HG02588 (cell line): ENCODE data around the gene ZFYVE27.

ENCODE experiments used
- ATAC-seq: cut with Tn5 transposase; IDR thresholded peaks from one replicate; pipeline ENCODE4 v1.9.1; 2021; ENCODE audit warnings: mild to moderate bottlenecking, moderate library complexity; ENCODE audit not compliant: unreplicated experiment

The ZFYVE27 gene

DNA sequence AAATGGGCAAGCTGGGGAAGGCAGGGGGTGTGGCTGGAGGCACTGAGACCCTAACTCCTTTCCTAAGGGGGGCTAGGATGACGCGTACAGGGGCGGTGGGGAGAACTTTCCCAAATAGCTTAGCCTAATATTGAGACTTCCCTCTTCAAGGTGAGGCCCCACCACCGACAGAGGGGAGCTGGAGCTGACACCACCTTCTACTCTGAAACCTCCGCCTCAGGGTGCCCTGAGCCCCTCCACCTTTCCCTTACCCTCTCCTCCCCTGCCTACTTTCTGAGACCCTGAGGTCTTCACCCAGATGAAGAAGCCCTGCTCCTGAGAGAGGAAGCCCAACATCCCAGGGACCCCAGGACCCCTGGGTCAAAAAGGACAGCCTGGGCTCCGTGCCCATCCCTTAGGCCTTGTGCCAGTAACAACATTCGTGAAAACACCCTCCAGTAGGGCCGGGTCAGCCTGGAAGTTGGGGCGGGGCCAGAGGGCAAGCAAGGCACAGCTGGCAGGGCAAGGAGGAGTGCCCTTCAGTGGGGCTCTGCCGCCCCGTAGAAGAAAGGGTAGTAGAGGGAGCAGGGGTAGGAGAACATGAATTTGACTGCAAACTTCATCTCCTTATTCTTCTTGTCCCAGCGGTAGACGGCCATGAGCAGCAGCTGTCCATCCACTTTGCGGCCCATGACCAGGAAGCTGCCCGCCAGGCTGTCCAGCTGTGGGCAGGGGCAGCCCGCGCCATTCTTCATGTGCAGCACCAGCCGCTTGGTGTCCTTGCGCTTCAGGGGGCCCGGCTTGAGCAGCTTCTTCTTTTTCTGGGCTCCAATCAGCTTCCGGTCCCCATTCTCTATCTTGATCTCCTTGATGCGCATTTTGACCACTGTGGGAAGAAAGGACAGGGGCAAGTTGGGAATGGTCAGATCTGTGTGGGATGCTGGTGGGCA is 30.3 kb downstream of the ZFYVE27 start:
- ATAC-seq, result no peak

DNA sequence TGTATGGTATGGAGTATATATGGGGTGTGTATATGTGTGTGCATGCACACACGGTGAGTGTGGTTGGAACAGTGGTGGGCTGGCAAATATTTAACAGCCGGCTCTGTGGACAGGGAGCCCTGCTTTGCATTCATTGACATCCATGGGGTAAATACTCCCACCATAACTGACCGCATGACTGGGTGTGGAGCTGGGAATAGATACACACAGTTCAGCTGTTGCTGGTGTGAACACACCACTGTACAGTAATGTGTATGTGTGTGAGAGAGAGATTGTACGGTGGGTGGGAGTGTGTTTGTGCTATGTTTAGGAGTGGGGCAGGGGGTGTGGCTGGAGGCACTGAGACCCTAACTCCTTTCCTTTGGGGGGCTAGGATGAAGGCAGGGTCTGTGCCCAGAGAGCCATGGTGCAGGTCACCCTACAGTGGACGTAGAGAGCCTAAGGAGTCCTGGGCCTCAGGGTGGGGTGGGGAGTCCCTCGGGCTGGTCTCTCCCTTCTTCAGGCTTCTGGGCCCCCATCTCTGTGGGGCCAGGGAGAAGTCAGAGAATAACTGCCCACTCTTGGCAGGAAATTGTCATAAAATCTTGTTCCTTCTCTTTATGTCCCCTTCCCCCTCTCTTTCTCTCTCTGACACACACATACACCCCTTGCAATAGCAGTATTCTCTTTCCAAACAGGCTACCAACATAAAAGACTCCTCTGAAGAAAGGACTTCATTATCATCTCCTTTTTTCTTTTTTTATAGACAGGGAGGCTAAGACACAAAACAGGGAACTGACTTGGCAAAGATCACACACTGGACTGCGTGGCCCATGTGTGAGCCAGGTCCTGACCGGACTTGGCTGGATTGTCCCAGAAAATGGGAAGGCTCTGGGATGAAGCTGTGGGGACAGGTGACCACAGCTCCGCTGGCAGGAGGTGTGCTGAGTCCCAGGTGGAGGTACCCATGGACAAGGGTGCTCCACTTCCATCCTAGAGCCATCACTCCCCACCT is 31.7 kb downstream of the ZFYVE27 start:
- ATAC-seq, result no peak

DNA sequence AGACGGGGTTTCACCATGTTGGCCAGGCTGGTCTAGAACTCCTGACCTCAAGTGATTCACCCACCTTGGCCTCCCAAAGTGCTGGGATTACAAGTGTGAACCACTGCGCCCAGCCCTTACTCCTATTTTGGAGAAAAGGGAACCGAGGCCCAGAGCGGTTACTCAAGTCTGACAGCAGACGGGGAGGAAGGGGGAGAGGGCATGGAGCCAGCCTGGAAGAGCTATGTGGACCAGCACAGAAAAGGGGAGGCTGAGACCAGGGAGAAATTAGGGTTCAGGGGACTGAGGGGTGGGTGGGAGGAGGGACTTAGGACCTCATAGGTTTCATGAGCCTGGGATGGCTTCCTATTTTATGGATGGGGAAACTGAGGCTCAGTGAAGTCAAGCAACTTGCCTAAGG is 33.3 kb downstream of the ZFYVE27 start:
- ATAC-seq, result no peak

DNA sequence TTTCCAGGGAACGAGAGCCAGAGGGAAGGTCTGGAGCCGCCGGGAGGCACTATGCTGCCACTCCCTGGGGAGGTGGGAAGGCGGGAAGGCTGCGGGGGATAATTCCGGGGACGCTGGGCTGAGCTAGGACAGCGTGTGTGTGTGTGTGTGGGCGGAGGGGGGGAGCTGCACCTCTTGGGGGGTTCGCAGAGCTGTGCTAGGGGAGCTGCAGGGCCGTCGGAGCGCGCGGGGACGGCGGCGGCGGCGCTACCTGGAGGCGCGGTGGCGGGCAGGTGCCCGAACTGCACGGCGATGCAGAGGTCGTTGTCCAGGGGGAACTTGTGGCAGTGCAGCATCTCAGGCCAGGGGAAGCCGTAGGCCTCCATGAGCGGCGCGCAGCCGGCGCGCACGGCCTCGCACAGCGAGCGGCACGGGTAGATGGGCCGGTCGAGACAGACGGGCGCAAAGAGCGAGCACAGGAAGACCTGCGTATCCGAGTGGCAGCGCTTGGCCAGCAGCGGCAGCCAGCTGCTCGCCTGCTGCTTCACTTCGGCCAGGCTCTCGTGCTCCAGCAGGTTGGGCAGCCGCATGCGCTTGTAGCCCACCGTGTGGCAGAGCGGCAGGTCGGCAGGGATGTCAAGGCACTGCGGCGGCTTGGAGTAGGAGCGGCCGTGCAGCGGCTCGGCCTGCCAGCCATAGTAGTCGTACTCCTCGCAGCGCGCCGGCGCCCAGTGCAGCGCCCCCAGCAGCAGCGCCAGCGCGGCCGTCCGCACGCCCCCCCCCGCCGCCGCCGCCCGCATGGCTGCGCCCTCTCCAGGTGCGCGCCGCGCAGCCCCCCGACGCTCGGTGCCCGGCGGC is 34.3 kb downstream of the ZFYVE27 start:
- no peak for ATAC-seq

DNA sequence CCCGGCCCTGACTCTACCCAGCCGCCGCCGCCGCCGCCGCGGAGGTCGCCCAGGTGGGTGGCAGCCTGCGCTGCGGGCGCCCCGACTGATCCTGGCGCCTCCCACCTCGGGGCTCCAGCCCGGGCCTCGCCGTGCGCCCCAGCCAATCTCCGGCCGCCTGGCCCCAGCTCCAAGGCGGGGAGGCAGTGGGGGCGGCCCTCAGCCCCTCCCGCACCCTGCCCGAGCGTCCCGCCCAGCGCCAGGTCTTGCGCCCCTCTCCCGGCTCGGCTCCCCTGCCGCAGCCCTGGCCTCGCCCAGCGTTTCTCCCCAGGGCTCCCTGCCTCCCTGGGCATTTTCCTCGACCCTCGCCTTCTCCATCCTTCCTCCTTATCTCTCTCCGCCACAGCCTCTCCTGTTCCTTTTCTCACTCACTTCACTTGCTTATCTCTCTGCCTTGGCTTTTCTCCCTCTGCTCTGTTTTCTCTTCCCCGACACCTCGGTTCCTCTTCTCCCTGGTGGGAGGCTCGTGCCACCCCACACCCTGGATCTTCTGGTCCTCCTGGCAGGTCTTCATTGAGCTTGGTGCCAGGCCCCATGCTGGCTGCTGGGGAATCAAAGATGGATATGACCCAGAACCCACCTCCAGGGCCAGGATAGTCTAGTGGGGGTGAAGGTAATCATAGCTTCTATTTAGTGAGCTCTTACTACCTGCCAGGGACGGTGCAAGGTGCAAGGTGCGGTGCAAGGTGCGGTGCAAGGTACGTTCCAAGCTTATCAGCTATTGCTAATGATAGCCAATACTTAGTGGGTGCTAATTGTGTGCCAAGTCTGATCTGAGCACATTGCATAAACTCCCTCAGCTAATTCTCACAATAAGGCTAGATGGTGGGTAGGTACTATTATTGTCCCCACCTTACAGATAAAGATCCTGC is 35.2 kb downstream of the ZFYVE27 start, which contains the start of gene SFRP5:
Gene SFRP5, minus strand, starts transcription at position 87 of the 911 bp plus-strand sequence. CDS start 166 bp downstream, outside the sequence.
- no peak for ATAC-seq

DNA sequence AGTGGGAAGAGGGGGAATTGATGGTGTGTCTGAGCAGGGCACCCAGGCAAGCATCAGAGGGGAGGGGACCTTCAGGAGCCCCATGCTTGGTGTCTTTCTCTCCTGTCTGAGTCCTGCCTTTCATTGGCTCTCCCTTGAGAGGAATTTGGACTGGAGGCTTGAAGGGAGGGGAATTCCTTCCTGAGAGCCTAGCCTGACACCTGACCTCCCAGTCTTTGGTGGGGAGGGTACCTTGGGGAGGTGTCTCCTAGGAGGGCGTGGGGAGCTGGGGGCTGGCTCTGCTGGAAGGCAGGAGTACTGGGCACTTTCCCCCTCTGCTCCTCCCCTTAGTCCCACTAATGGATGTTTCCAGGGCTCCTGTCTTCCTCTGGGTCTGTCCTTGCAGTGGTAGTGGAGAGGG is 36.2 kb downstream of the ZFYVE27 start:
- no peak for ATAC-seq

DNA sequence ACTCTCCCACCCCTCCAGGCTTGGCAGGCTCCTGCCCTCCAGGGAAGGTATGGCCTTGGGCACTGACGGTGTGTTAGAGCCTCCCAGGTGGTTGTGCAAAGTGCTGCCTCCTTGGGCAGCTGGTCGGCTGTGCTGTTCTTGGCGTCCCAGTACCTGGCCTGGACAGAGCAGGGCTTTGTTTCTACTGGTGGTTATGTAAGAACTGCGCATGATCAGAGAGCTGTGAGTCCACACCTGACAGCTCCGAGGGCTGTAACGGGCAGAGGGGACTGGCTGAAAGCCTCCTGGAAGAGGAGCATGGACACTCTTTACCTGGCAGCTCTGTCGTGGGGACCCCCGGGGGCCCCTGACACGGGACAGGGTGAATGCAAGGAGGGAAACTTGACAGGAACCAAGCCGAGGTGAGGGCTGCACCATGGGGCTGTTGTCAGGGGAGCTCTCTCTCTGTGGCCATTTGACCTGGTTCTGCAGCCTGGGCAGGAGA is 37.9 kb downstream of the ZFYVE27 start:
- ATAC-seq, result no peak

DNA sequence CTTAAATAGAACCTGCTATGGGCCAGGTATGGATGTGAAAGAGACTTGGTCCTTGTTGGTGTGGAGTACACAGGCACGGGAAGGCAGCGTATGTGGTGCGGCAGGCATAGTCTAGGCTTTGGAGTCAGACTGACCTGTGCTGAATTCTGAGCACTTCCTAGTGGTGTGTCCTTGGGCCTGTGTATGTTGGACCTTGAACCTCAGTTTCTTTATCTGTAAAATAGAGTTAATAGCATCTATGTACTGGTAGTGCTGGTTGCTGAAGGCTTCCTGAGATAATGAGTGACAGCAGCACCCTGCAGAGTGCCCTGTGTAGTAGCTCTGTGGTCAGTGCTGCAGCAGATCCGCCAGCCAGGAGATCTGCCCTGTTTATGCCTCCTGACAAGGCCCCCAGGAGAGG is 40.2 kb downstream of the ZFYVE27 start:
- no peak for ATAC-seq

DNA sequence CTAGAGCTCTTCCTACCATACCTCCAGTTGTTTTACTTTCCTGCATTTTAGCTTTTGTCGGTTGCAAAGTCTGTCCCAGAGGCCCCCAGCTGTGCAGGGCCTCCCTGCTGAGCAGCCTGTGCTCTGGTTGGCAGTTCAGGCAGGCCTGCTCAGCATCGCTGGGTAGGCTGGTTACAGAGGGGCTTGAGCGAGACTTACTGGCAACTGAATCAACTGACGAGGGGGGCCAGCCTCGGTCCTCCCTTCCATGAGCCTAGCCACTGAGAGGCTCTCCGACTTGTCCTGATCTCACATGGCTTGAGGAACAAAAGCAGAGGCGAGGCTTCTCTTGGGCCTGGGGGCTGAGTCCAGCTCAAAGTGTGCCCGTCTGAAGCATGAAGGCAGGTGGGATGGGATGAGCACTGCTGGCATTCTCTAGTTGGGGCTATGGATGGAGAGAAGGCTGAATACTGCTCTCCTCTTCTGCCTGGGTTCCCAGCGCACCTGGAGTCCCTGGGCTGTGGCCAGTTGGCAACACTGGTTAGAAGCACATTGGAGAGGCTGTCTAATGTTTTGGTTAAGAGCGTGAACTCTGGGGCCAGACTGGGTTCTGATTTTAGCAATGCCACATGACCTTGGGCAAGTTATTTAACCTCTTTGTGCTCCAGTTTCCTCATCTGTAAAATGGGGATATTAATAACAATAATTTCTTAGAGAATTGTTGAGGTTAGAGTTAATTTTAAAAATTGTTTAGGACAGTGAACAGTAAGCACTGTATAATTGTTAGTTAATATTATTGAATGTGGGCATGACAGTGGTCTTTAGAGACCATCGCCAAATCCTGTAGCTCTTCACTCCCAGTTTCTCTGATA is 41.7 kb downstream of the ZFYVE27 start:
- no peak for ATAC-seq

DNA sequence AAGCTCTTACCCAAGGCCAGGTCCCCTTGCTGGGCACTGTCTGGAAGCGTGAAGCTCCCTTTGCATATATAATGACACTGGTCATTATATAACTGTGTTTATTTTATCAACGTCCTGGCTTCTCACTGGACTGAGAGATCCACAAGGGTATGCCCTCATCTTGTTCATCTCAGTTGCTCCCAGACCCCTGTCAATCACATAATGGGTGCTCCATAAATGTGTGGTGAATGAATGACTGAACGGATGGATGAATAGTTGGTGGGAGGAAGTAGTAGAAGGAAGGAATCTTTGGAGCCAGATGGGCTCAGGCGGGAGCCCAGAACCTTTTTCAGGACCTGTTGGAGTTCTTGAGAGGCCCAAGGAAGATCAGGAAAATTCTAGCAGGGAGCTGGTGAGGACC is 42.6 kb downstream of the ZFYVE27 start:
- ATAC-seq, result no peak

DNA sequence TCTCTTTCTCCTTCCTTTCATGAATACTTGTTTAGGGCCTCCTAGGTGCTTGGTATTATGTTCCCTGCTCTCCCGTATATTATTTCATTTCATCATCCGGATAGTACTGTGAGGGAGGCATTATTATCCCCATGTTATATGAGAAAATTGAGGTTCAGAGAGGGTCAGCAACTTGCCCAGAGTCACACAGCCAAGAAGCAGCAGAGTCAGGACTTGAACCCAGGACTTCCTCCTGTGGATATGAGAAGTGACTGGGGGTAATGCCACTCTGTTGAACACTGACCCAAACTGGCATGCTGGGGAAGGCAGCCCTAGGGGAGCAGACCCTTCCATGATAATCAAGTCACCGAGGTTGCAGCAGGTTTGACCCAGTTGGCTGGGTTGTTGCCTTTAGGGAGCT is 43.0 kb downstream of the ZFYVE27 start:
- no peak for ATAC-seq

DNA sequence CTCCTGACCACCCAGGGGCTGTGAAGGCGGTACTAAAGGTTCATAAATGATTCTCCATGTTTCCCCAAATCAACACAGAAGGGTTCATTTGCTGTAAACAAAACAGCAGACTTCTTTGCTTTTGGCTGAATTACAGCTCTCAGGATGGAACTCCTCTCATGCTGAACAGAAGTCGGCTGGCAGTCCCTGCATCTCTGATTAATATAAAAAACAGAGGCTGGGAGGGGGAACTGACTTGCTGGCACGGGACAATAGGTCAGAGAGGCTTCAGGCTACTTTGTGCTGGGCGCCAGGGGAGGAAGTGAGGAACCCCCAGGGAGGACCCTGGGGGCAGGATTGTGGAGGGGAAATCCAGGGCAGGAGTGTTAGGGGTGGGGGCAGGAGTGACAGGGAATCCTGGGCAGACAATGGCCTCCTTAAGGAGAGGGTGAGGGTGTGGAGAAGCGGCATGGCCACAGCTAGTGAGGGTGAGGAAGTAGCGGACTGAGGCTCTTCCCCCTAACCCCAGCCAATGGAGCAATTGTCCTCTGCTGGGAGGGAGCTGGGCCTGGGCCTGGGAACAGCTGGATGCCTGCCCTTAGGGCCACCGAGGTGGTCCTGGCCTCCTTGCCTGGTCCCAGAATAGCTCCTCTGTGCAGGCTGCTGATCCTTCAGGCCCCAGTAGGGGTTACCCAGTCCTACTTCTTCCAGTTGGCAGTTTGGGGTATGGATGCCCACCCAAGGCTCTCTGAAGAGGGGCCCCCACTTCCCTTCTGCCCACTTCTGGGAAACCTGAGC is 44.1 kb downstream of the ZFYVE27 start:
- no peak for ATAC-seq

DNA sequence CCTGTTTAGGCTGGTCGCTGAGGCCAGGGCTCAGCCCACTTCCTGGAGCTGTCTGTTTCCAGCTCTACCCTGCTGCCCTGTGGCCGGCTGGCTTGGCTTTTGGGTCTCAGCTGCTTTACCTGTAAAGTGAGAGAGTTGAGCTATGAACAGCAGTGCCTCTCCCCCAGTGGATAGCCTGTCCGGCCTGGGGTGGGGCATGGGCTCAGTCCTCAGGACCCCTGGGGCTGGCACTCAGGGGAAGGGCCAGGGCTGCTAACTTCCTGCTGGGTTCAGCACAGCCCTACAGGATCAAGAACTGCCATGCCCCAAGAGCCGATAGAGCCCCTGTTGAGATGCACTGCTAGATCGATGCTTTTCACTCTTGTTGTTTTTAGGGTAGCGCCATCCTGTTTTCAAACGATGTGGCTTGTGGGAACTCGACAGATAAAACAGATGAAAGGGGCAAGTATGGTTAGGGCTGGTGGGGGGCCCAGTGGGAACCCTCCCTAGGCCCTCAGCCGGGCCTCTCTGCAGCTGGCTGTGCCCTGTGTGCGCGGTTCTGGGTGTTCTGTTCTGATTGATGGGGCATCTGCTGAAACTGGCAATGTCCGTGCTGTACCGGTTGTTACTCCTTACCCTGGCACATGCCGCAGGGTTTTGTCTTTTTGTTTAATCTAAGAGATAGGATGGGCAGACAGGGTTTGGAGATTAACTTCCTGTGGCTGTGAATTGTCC is 44.8 kb downstream of the ZFYVE27 start:
- ATAC-seq, result no peak

DNA sequence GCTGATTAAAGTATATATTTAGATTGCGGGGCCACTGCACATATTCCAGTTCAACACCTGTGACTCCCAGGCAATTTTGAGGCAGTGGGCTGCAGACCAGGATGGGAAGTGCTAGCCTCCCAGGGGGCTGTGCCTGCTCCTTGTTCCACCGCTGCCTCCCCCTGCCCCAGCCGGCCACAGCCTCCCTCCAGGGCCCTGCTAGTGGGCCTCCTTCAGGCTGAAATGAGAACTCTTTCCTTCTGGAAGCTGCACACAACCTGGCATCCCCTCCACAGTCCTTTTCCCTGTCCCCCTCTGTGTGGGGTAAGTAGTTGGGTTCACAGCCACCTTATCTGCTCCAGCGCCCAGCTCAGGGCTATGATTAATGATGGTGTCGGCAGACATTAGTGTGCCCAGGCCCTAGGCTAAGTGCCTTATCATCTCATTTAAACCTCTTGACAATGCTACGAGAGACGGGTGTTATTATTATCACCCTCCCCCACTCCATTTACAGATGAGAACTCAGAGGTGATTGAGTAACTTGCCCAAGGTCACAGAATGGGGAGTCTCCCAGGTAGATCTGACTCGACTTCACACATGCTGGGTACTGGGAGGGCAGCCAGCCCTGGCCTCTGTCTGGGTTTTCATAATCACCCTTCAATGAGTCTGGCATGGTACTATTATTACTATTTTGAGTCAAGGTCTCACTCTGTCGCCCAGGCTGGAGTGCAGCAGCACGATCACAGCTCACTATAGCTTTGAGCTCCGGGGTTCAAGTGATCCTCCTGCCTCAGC is 45.7 kb downstream of the ZFYVE27 start:
- ATAC-seq, result no peak

DNA sequence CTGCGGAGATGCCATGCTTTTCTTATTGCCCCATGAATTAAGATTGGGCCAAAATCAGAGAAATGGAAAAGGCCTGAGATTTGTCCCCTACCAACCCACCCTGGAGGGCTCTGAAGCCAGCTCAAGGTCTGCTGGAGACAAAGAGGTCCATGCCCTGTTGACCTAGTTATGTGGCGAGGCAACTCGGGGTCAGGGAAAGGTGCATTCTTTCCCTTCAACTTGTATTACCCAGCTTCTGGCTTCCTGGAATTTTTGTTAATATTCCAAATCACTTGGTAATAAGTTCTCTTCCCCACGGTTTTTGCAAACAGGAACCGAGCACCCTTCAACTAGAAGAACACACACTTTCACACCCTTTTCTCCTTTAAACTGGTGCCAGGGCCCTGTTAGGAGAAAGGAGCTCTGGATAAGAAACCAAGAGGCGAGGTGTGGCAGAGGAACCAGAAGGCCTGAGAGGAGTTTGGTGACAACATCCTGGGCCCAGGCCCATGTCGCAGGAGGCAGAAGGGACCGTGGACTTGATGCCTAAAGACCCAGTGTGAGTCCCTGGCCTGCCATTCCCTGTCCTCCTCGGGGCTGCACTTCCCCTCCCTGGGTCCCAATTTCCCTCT is 47.4 kb downstream of the ZFYVE27 start:
- no peak for ATAC-seq

DNA sequence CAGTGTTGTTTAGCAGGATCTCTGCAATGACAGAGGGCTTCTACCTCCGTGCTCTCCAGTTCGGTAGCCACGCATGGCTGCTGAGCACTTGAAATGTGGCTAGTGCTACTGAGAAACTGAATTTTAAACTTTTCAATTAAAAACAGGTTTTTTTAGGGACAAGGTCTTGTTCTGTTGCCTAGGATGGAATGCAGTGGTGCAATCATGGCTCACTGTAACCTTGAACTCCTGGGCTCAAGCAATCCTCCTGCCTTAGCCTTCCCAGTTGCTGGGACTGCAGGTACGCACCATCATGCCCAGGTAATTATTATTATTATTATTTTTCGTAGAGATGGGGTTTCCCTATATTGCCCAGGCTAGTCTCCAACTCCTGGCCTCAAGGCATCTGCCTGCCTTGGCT is 48.3 kb downstream of the ZFYVE27 start:
- ATAC-seq, result no peak
